ENCODE measurements around the gene MYZAP. TPM values are rescaled to one million over a fixed set of nuclear protein-coding genes. Genes with fewer than 3 reads are reported as not detected.

The MYZAP gene
- total and polyA plus RNA-seq, 9 of the 15 experiments (the other 6 are each of a cell fraction or from before 2014, with no cell fraction given): 0.03 TPM; not detected in 8

DNA sequence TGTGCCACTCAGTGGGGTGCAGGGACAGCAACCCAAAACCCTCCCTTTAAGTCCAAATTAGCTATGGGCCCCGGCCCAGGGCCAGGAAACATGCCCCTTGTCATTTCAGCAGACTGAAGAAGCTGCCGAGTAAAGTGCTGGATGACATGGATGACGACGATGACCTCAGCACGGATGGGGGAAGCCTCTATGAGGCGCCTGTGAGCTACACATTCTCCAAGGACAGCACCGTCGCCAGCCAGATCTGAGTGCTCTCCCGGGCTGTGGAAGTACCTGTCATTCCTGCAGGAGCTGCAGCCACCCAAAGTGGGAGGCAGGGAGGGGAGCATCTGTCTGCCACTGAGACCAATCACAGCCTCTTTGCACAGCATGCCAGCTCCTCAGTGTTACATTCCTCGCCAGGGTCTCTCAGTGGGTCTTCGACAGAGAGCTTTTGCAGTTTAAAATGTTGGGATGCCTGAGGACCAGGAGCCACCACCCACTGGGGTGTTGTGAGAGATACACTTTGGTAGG, 44.4 kb upstream of the MYZAP start:
- no peak overlapping the region for H3K9ac ChIP-seq (ENCODE audit: insufficient read depth in 1 of 2, low read depth in 2 of 2, low read length in 2 of 2)
- H3K9me3 ChIP-seq (replicated peaks; ENCODE audit: control insufficient read depth, insufficient read depth, low read depth, low read length): no peaks in the 10 kb centered on the region
- no peaks in the 10 kb centered on the region for H3K36me3 ChIP-seq (ENCODE audit: control insufficient read depth, insufficient read depth, low read length)
- peaks cover 36 to 82% of the 10 kb centered on the region in 2 experiments for H3K27me3 ChIP-seq (ENCODE audit: control insufficient read depth in 2 of 2, insufficient read depth in 2 of 2, low read length in 2 of 2)
- H3K9me1 ChIP-seq (ENCODE audit: control insufficient read depth, insufficient read depth, low read length): no peaks in the 10 kb centered on the region
- H3K27ac ChIP-seq (ENCODE audit: extremely low read depth, low read depth, low read length): no peak overlapping the region
- under 1% methylated on average over 10 of the region's 11 CpGs for WGBS (ENCODE audit: insufficient coverage, low coverage, missing lambda C conversion rate)
- TF ChIP-seq PML (IDR thresholded peaks at IDR 0.05; ENCODE audit: low read length) (no peak), RERE (CRISPR knock-in tag; IDR thresholded peaks at IDR 0.05; ENCODE audit: borderline replicate concordance) (no peak), NR2F6 (CRISPR knock-in tag; IDR thresholded peaks at IDR 0.05) (no peak), ATF1 (CRISPR knock-in tag; IDR thresholded peaks at IDR 0.05) (no peak), ATF1 (tag; IDR thresholded peaks at IDR 0.05) (peak; percentile 35; the same call in 1 of the 2 replicates), JUND (IDR thresholded peaks at IDR 0.05; ENCODE audit: borderline replicate concordance, low read depth, low read length) (0 out of 2 replicates have a peak, but pooled peaks have one; percentile 6), JUND (tag; IDR thresholded peaks at IDR 0.05; ENCODE audit: borderline replicate concordance, low read depth, low read length) (no peak)
- TF ChIP-seq, protein P1, sequence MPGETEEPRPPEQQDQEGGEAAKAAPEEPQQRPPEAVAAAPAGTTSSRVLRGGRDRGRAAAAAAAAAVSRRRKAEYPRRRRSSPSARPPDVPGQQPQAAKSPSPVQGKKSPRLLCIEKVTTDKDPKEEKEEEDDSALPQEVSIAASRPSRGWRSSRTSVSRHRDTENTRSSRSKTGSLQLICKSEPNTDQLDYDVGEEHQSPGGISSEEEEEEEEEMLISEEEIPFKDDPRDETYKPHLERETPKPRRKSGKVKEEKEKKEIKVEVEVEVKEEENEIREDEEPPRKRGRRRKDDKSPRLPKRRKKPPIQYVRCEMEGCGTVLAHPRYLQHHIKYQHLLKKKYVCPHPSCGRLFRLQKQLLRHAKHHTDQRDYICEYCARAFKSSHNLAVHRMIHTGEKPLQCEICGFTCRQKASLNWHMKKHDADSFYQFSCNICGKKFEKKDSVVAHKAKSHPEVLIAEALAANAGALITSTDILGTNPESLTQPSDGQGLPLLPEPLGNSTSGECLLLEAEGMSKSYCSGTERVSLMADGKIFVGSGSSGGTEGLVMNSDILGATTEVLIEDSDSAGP (CRISPR knock-in tag; IDR thresholded peaks at IDR 0.05): no peak
- ATAC-seq: peak; percentile 52; the same call in 2 of the 3 replicates
- no peaks in the 10 kb centered on the region for H3K4me1 ChIP-seq (replicated peaks in 1 of 2; ENCODE audit: control insufficient read depth in 2 of 2, insufficient read depth in 2 of 2, low read length in 2 of 2)
- FAIRE-seq: no peak
- no peaks in the 10 kb centered on the region for H3K79me2 ChIP-seq (ENCODE audit: control insufficient read depth, insufficient read depth, low read length)
- no peak overlapping the region for H3K4me3 ChIP-seq
- H4K20me1 ChIP-seq (replicated peaks; ENCODE audit: control insufficient read depth, insufficient read depth, low read length): peaks cover 3% of the 10 kb centered on the region; the same call in 1 of the 2 replicates
- BruUV-seq (replicated peaks): no TSS peak
- intact Hi-C loops (cut with micrococcal nuclease) (no loop called here), in situ Hi-C loops (cut with MboI) (no loop called here)
- POLR2A ChIA-PET: no interaction called here
- H2AFZ ChIP-seq (ENCODE audit: low read depth, low read length): no peak overlapping the region
- CTCF ChIA-PET (ENCODE audit: low intra/inter-chr PET ratio): interaction anchor here (0.6 kb wide), 1 partner anchor 41 kb away, joined by 3 read pairs; no protein-coding TSS in a partner anchor
- no peak for DNase-seq (ENCODE audit: extremely low read depth in 1 of 4, low spot score in 3 of 4)
- H3K4me2 ChIP-seq (ENCODE audit: insufficient read depth, low read length): no peak overlapping the region
